Progenitor cell of endocrine pancreas (in vitro differentiated cells): Measurements from ENCODE around the gene TRMT10B. TPM values are rescaled to one million over a fixed set of nuclear protein-coding genes. Genes with fewer than 3 reads are reported as not detected.

Source experiments
- DNase-seq: peaks from one replicate; pipeline ENCODE4 v3.0.0; 2021; ENCODE audit warnings: low spot score; ENCODE audit not compliant: unreplicated experiment
- H3K27ac Mint-ChIP-seq: 2 replicates; pipeline ENCODE4 v1.8.0; 2021; ENCODE audit warnings: mild to moderate bottlenecking, moderate library complexity, mixed read lengths
- H3K27me3 Mint-ChIP-seq: 2 replicates; pipeline ENCODE4 v1.8.0; 2021; ENCODE audit warnings: mixed read lengths
- H3K36me3 Mint-ChIP-seq: 2 replicates; pipeline ENCODE4 v1.8.0; 2022; ENCODE audit warnings: mixed read lengths; ENCODE audit not compliant: insufficient read depth
- H3K4me1 Mint-ChIP-seq: 2 replicates; pipeline ENCODE4 v1.8.0; 2021; ENCODE audit warnings: low read depth, mixed read lengths
- H3K4me3 Mint-ChIP-seq: 2 replicates; pipeline ENCODE4 v1.8.0; 2021; ENCODE audit warnings: low read depth, mild to moderate bottlenecking, moderate library complexity, mixed read lengths
- H3K9me3 Mint-ChIP-seq: 2 replicates; pipeline ENCODE4 v1.8.0; 2021; ENCODE audit warnings: low read depth, mixed read lengths
- long read RNA-seq: library from polyadenylated mRNA; unstranded; transcript quantifications from one replicate; pipeline ENCODE4 v2.0.0, GENCODE V29; 2020
- total RNA-seq: library from RNA; stranded (reverse); gene quantifications from 2 replicates; pipeline ENCODE4 v1.2.1, GENCODE V29; 2021
- TF ChIP-seq, protein P1 (sequence below): fragments of 200-600 bp; sonication (generic); IDR thresholded peaks from one replicate; pipeline ENCODE4 v1.5.0; 2021; ENCODE audit warnings: antibody characterized with exemption, mild to moderate bottlenecking; ENCODE audit not compliant: unreplicated experiment

Gene TRMT10B, protein sequence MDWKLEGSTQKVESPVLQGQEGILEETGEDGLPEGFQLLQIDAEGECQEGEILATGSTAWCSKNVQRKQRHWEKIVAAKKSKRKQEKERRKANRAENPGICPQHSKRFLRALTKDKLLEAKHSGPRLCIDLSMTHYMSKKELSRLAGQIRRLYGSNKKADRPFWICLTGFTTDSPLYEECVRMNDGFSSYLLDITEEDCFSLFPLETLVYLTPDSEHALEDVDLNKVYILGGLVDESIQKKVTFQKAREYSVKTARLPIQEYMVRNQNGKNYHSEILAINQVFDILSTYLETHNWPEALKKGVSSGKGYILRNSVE
- 12.1 and 13.6 TPM in 2 replicates for total RNA-seq
- long read RNA-seq, partial matches to known transcripts = 1 of 13 reads
- long read RNA-seq, other reads (novel, unspliced or antisense) = 8 of 13 reads

DNA sequence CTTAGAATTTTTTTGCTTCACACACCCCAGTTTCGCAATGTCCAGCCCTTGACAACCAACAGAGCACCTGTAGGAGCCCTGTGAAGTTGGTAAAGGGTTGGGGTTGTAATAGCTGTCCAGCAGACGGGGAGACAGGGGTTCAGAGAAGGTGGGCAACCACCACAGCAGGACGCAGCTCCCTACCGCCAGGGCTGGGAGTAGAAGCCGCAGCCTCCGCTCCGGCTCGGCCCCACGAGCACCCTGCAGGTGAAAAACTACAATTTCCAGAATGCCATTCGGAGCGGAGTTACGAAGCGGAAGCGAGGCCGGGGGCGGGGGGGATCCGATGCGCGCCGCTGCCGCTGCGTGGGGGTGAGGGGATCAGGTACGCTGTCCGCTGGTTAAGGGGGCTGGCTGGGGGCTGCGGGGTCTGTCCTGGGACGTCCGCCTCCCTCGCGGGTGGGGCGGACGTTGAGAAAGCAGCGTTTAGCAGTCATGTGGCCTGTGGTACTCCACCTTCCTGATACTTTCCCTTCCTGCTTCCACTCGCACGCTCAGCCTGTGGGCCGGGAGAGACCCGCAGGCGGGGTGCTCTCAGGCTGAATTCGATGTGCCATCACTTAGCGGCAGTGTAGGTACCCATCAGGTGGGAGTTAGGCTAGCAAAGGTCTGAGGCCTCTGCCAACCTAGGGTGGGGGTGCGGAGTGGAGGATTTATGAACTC, at the start of gene TRMT10B:
TSS of gene TRMT10B (plus strand) at position 317 of the 702 bp plus-strand sequence. CDS start 8,127 bp downstream, outside the sequence.
- Mint-ChIP-seq H3K27ac (peak within 1 kb of the TSS; percentile 81), H3K4me3 (peak within 1 kb of the TSS; percentile 91), H3K4me1 (peaks cover 9% of the 10 kb centered on the region), H3K27me3 (peaks cover 10% of the 10 kb centered on the region), H3K36me3 (no peaks in the 10 kb centered on the region), H3K9me3 (peaks cover 6% of the 10 kb centered on the region)
- TF ChIP-seq, protein P1, sequence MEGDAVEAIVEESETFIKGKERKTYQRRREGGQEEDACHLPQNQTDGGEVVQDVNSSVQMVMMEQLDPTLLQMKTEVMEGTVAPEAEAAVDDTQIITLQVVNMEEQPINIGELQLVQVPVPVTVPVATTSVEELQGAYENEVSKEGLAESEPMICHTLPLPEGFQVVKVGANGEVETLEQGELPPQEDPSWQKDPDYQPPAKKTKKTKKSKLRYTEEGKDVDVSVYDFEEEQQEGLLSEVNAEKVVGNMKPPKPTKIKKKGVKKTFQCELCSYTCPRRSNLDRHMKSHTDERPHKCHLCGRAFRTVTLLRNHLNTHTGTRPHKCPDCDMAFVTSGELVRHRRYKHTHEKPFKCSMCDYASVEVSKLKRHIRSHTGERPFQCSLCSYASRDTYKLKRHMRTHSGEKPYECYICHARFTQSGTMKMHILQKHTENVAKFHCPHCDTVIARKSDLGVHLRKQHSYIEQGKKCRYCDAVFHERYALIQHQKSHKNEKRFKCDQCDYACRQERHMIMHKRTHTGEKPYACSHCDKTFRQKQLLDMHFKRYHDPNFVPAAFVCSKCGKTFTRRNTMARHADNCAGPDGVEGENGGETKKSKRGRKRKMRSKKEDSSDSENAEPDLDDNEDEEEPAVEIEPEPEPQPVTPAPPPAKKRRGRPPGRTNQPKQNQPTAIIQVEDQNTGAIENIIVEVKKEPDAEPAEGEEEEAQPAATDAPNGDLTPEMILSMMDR = no peak
- peak; percentile 49 for DNase-seq

- H3K4me1 Mint-ChIP-seq = no peaks in the 10 kb centered on the region
- H3K36me3 Mint-ChIP-seq = no peaks in the 10 kb centered on the region
- no peaks in the 10 kb centered on the region for H3K9me3 Mint-ChIP-seq
- DNase-seq = no peak
- no peak overlapping the region for H3K4me3 Mint-ChIP-seq
- H3K27ac Mint-ChIP-seq = no peak overlapping the region
- H3K27me3 Mint-ChIP-seq = peaks cover 16% of the 10 kb centered on the region
- TF ChIP-seq, protein P1 = no peak
Observed at GRCh38 chr9:37705787-37706186, 47.8 kb upstream of the TRMT10B start.

DNA sequence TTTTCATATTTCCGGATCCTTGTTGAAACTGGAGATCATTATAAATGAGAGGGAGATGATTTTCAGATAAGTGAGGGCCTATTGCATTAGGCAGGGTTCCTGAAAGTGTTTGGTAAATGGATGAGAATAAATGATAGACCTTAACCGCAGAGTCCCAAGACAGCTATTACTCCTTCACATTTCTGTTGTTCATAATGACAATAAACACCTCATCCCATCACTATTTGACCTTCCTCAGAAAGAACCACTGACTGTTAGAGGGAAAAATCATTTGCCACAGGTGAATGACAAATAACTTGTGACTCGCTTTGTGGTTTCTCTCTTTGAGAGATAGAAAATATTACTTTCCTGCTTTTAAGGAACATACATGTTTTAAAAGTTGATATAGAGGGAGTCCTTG, 47.3 kb upstream of the TRMT10B start:
- DNase-seq = no peak
- no peak overlapping the region for H3K4me3 Mint-ChIP-seq
- no peaks in the 10 kb centered on the region for H3K36me3 Mint-ChIP-seq
- no peaks in the 10 kb centered on the region for H3K4me1 Mint-ChIP-seq
- TF ChIP-seq, protein P1 = no peak
- H3K27me3 Mint-ChIP-seq = peaks cover 16% of the 10 kb centered on the region
- no peak overlapping the region for H3K27ac Mint-ChIP-seq
- no peaks in the 10 kb centered on the region for H3K9me3 Mint-ChIP-seq

GRCh38 chr9:37707748-37708147, 45.9 kb upstream of the TRMT10B start:
- no peak for DNase-seq
- H3K4me3 Mint-ChIP-seq = no peak overlapping the region
- H3K9me3 Mint-ChIP-seq = no peaks in the 10 kb centered on the region
- H3K27me3 Mint-ChIP-seq = peaks cover 13% of the 10 kb centered on the region
- H3K27ac Mint-ChIP-seq = no peak overlapping the region
- no peaks in the 10 kb centered on the region for H3K4me1 Mint-ChIP-seq
- TF ChIP-seq, protein P1 = no peak
- H3K36me3 Mint-ChIP-seq = no peaks in the 10 kb centered on the region

- Mint-ChIP-seq H3K4me1 (no peaks in the 10 kb centered on the region), H3K9me3 (no peaks in the 10 kb centered on the region), H3K4me3 (no peak overlapping the region), H3K36me3 (no peaks in the 10 kb centered on the region), H3K27me3 (peaks cover 13% of the 10 kb centered on the region), H3K27ac (no peak overlapping the region)
- TF ChIP-seq, protein P1 = no peak
- no peak for DNase-seq
Observed at GRCh38 chr9:37710046-37710445, 43.6 kb upstream of the TRMT10B start.
